ENCODE results near the gene PICK1. TPM values are rescaled to one million over a fixed set of nuclear protein-coding genes. Genes with fewer than 3 reads are reported as not detected.
A peak's percentile ranks its signal among the peaks of the same experiment; 100 is the strongest.

Gene PICK1
- total RNA-seq, 6 donors from 2014 or later = 31.6 to 189 (median 50.3) TPM

DNA sequence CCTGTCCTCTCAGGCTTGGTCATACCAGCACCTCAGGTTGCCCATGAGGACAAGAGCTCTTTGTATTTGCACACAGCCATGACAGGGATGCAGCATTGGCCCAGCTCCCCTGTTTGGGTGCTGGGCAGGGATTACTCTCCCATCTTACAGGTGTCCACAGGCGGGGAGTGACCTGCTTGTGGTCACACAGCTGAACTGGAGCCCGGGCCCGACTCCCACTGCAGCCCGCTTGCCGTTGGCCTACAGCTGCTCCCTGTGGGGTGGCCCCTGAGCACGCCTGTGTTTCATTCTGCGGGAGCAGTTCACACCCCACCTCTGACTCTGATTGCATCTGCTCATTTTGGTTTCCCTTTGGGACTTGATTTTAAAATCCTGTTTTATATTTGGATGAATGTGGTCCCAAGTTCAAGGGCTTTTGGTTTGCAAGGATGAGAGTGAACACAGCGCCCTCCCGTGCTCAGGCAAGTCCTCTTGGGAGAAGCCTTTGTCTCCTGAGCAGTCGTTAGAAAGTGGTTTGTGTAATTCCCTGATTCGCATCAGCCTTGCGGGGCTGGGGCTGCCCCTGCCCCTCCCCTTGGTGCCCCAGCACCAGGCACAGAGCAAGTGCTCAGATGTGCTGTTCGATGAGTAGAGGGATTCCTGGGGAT, 9.3 kb downstream of the PICK1 start:
- TF ChIP-seq EP300 (IDR thresholded peaks at IDR 0.05) = no peak
- no peak for TF ChIP-seq POLR2A (IDR thresholded peaks at IDR 0.05)
- no peak for TF ChIP-seq POLR2AphosphoS5 (IDR thresholded peaks at IDR 0.05)
- ATAC-seq (ENCODE audit: low FRiP score in 2 of 2) (no peak), DNase-seq (no peak)
- no peak overlapping the region for H3K4me3 ChIP-seq
- peaks cover 14 to 74% (median 64%) of the 10 kb centered on the region in 4 donors for H3K36me3 ChIP-seq
- peaks cover 7 to 16% (median 12%) of the 10 kb centered on the region in 4 donors for H3K4me1 ChIP-seq
- WGBS, 2 donors = 87 to 91% methylated on average over 13 of the region's 13 CpGs
- H3K27me3 ChIP-seq = no peaks in the 10 kb centered on the region
- no peaks in the 10 kb centered on the region for H3K9me3 ChIP-seq
- no peak overlapping the region for H3K27ac ChIP-seq

DNA sequence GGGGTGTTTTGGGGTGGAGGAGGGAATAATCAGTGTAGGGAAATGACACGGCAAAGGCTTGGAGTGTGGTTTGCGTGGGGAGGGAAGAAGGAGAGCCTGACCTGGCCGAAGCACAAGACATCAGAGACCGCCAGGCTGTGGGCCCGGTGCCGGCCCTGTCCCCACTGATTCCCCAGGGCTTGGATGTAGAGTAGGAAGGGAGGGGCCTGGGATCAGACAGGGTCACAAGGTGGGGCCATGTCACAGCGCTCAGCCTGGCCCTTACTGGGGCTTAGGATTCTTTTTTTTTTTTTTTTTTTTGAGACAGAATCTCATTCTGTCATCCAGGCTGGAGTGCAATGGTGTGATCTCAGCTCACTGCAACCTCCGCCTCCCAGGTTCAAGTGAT, 9.8 kb downstream of the PICK1 start:
- ATAC-seq (ENCODE audit: low FRiP score in 2 of 2) (peak in 1 of 2 donors; percentile 40), DNase-seq (no peak)
- Histone ChIP-seq H3K27me3 (no peaks in the 10 kb centered on the region), H3K4me3 (no peak overlapping the region), H3K4me1 (peaks cover 7 to 14% (median 11%) of the 10 kb centered on the region in 4 donors), H3K27ac (no peak overlapping the region), H3K9me3 (no peaks in the 10 kb centered on the region), H3K36me3 (peaks cover 11 to 75% (median 67%) of the 10 kb centered on the region in 4 donors)
- no peak for TF ChIP-seq POLR2A (IDR thresholded peaks at IDR 0.05)
- TF ChIP-seq, protein P1, sequence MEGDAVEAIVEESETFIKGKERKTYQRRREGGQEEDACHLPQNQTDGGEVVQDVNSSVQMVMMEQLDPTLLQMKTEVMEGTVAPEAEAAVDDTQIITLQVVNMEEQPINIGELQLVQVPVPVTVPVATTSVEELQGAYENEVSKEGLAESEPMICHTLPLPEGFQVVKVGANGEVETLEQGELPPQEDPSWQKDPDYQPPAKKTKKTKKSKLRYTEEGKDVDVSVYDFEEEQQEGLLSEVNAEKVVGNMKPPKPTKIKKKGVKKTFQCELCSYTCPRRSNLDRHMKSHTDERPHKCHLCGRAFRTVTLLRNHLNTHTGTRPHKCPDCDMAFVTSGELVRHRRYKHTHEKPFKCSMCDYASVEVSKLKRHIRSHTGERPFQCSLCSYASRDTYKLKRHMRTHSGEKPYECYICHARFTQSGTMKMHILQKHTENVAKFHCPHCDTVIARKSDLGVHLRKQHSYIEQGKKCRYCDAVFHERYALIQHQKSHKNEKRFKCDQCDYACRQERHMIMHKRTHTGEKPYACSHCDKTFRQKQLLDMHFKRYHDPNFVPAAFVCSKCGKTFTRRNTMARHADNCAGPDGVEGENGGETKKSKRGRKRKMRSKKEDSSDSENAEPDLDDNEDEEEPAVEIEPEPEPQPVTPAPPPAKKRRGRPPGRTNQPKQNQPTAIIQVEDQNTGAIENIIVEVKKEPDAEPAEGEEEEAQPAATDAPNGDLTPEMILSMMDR (IDR thresholded peaks at IDR 0.05) = no peak
- no peak for TF ChIP-seq EP300 (IDR thresholded peaks at IDR 0.05)
- no peak for TF ChIP-seq POLR2AphosphoS5 (IDR thresholded peaks at IDR 0.05)
- WGBS, 2 donors = 83 to 87% methylated on average over 8 of the region's 8 CpGs

DNA sequence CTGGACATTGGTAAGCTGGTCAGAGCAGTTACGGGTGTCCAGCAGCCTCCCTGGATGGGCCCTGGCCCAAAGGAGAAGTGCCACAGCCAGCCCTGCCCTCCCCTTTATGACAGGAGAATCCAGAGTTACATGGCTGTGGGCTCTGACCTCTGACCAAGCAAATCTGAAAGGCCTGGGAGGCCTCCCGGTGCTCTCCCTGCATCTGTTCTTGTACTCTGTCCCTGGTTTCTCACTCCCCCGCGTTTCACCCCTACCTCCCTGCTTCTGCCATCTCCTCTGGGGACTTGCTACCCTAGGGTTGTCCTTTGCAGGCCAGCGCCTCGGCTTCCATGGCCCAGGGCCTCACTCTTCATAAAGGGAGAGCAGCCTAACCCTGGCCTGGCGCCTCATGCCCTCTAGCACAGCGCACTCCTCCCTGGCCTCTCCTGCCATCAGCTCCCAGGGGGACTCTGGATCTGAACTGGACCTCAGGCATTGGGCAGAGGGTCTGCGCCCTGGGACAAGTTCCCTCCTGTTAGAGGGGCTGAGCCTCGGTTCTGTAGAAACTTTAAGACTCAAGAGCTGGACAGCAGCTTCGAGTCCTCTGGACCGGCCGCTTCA, 10.7 kb downstream of the PICK1 start:
- 97% methylated on average over 12 of the region's 13 CpGs for WGBS, 2 donors
- Histone ChIP-seq H3K27ac (peak overlapping the region in 1 of 4 donors; percentile 15), H3K9me3 (no peaks in the 10 kb centered on the region), H3K36me3 (peaks cover 15 to 83% (median 73%) of the 10 kb centered on the region in 4 donors), H3K4me1 (peaks cover 3 to 9% (median 7%) of the 10 kb centered on the region in 4 donors), H3K4me3 (no peak overlapping the region), H3K27me3 (no peaks in the 10 kb centered on the region)
- DNase-seq (no peak), ATAC-seq (ENCODE audit: low FRiP score in 2 of 2) (no peak)
- no peak for TF ChIP-seq POLR2AphosphoS5 (IDR thresholded peaks at IDR 0.05)
- no peak for TF ChIP-seq EP300 (IDR thresholded peaks at IDR 0.05)
- TF ChIP-seq, protein P1 (IDR thresholded peaks at IDR 0.05) = no peak
- TF ChIP-seq POLR2A (IDR thresholded peaks at IDR 0.05) = no peak

DNA sequence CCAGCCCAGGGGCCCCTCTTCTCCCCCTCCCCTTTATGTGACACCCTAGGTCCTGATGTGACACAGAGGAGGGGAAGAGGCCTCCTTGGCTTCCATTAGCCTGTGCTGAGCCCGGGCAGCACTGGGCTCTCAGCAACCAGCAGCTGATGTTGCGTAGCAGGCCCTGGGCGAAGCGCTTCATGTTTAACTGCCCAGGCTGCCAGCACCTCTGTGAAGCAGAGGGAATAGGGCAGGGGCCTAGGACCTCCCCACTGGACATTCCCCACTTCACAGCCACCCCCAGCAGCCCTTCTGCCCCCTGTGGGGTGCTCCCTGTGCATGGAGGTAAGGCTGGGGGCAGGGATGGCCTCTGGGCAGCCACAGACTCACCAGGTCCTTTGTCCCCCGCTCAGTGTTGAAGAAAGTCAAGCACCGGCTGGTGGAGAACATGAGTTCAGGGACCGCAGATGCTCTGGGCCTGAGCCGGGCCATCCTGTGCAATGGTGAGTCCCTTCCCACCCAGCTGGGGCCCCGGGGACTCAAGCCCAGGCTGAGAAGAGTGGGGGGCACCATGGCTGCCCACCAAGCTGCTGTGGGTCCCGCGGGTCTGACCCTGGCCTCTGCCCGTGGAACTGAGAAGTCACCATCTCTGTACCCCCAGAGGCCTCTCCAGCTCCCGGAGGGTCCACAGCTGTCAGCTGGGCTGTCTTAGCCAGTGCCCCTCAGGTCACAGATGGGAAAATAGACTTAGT, 11.6 kb downstream of the PICK1 start:
- Histone ChIP-seq H3K4me1 (peaks cover 0 to under 1% (median 0%) of the 10 kb centered on the region in 4 donors), H3K4me3 (no peak overlapping the region), H3K27ac (peak overlapping the region; percentile 26 to 77 (median 49)), H3K27me3 (no peaks in the 10 kb centered on the region), H3K9me3 (no peaks in the 10 kb centered on the region), H3K36me3 (peaks cover 19 to 93% (median 82%) of the 10 kb centered on the region in 4 donors)
- ATAC-seq (ENCODE audit: low FRiP score in 2 of 2) (peak in 1 of 2 donors; percentile 1), DNase-seq (no peak)
- WGBS, 2 donors = 81 to 96% methylated on average over 5 to 9 of the region's 13 CpGs
- TF ChIP-seq, protein P1 (IDR thresholded peaks at IDR 0.05) = no peak
- TF ChIP-seq POLR2A (IDR thresholded peaks at IDR 0.05) (no peak), POLR2AphosphoS5 (IDR thresholded peaks at IDR 0.05) (no peak)
